IPS-18a (cell line): ENCODE measurements around the gene KANSL1L.

Experiments used
- H3K27ac ChIP-seq: one replicate; pipeline ENCODE4 v1.5.1; 2013; ENCODE audit warnings: low read length
- H3K27me3 ChIP-seq: one replicate; pipeline ENCODE4 v1.6.1; 2013; ENCODE audit warnings: mild to moderate bottlenecking, low read length; ENCODE audit not compliant: control insufficient read depth, insufficient read depth
- H3K36me3 ChIP-seq: one replicate; pipeline ENCODE4 v1.6.1; 2013; ENCODE audit warnings: low read depth, low read length; ENCODE audit not compliant: control insufficient read depth
- H3K4me1 ChIP-seq: one replicate; pipeline ENCODE4 v1.6.1; 2013; ENCODE audit warnings: low read depth, low read length; ENCODE audit not compliant: control insufficient read depth
- H3K4me3 ChIP-seq: one replicate; pipeline ENCODE4 v1.5.1; 2013; ENCODE audit warnings: low read length
- H3K9ac ChIP-seq: one replicate; pipeline ENCODE4 v1.6.1; 2013; ENCODE audit warnings: mild to moderate bottlenecking, low read length, moderate library complexity
- H3K9me3 ChIP-seq: one replicate; pipeline ENCODE4 v1.6.1; 2013; ENCODE audit warnings: low read depth, low read length; ENCODE audit not compliant: control insufficient read depth

The KANSL1L gene

GRCh38 chr2:210171309-210172218 is at the start of gene KANSL1L:
Gene KANSL1L (minus strand): TSS chr2:210171409. CDS start chr2:210154582, 16,827 bp downstream.
- H3K4me1 ChIP-seq: peaks cover 20% of the 10 kb centered on the region
- H3K27ac ChIP-seq: peak within 1 kb of the TSS; percentile 72
- no peaks in the 10 kb centered on the region for H3K36me3 ChIP-seq
- H3K4me3 ChIP-seq: peak within 1 kb of the TSS; percentile 95
- no peaks in the 10 kb centered on the region for H3K9me3 ChIP-seq
- peak within 1 kb of the TSS; percentile 87 for H3K9ac ChIP-seq
- no peaks in the 10 kb centered on the region for H3K27me3 ChIP-seq

GRCh38 chr2:210215120-210215519 is 43.9 kb upstream of the KANSL1L start:
- Histone ChIP-seq H3K9me3 (no peaks in the 10 kb centered on the region), H3K27ac (no peak overlapping the region), H3K27me3 (no peaks in the 10 kb centered on the region), H3K4me1 (peaks cover 4% of the 10 kb centered on the region), H3K4me3 (no peak overlapping the region), H3K36me3 (no peaks in the 10 kb centered on the region), H3K9ac (no peak overlapping the region)

GRCh38 chr2:210210185-210210584 is 39.0 kb upstream of the KANSL1L start:
- no peaks in the 10 kb centered on the region for H3K36me3 ChIP-seq
- H3K27ac ChIP-seq: no peak overlapping the region
- H3K27me3 ChIP-seq: no peaks in the 10 kb centered on the region
- peaks cover 3% of the 10 kb centered on the region for H3K4me1 ChIP-seq
- H3K4me3 ChIP-seq: no peak overlapping the region
- no peaks in the 10 kb centered on the region for H3K9me3 ChIP-seq
- no peak overlapping the region for H3K9ac ChIP-seq

GRCh38 chr2:210207929-210208328 is 36.7 kb upstream of the KANSL1L start:
- Histone ChIP-seq H3K4me1 (no peaks in the 10 kb centered on the region), H3K27me3 (no peaks in the 10 kb centered on the region), H3K9ac (no peak overlapping the region), H3K4me3 (no peak overlapping the region), H3K27ac (no peak overlapping the region), H3K9me3 (no peaks in the 10 kb centered on the region), H3K36me3 (no peaks in the 10 kb centered on the region)

- Histone ChIP-seq H3K27me3 (no peaks in the 10 kb centered on the region), H3K27ac (no peak overlapping the region), H3K9ac (no peak overlapping the region), H3K4me1 (no peaks in the 10 kb centered on the region), H3K9me3 (no peaks in the 10 kb centered on the region), H3K36me3 (no peaks in the 10 kb centered on the region), H3K4me3 (no peak overlapping the region)
These were observed 32.3 kb upstream of the KANSL1L start for GRCh38 chr2:210203558-210203957.

- Histone ChIP-seq H3K27ac (no peak overlapping the region), H3K36me3 (no peaks in the 10 kb centered on the region), H3K9me3 (no peaks in the 10 kb centered on the region), H3K9ac (no peak overlapping the region), H3K4me1 (no peaks in the 10 kb centered on the region), H3K27me3 (no peaks in the 10 kb centered on the region), H3K4me3 (no peak overlapping the region)
These were observed 31.9 kb upstream of the KANSL1L start for GRCh38 chr2:210203147-210203546.

GRCh38 chr2:210199854-210200253 is 28.6 kb upstream of the KANSL1L start:
- Histone ChIP-seq H3K4me1 (no peaks in the 10 kb centered on the region), H3K36me3 (no peaks in the 10 kb centered on the region), H3K4me3 (no peak overlapping the region)

GRCh38 chr2:210199186-210199765 is 28.1 kb upstream of the KANSL1L start:
- no peaks in the 10 kb centered on the region for H3K27me3 ChIP-seq

More at GRCh38 chr2:210199854-210200253, 28.6 kb upstream of the KANSL1L start:
- H3K9ac ChIP-seq: no peak overlapping the region
- no peaks in the 10 kb centered on the region for H3K27me3 ChIP-seq
- H3K27ac ChIP-seq: no peak overlapping the region
- no peaks in the 10 kb centered on the region for H3K9me3 ChIP-seq

GRCh38 chr2:210198326-210198725 is 27.1 kb upstream of the KANSL1L start:
- H3K4me1 ChIP-seq: no peaks in the 10 kb centered on the region
- no peak overlapping the region for H3K9ac ChIP-seq
- H3K9me3 ChIP-seq: no peaks in the 10 kb centered on the region
- no peak overlapping the region for H3K4me3 ChIP-seq
- H3K27ac ChIP-seq: no peak overlapping the region
- no peaks in the 10 kb centered on the region for H3K36me3 ChIP-seq
- H3K27me3 ChIP-seq: no peaks in the 10 kb centered on the region

More at GRCh38 chr2:210199186-210199765, 28.1 kb upstream of the KANSL1L start:
- H3K9me3 ChIP-seq: no peaks in the 10 kb centered on the region
- H3K27ac ChIP-seq: no peak overlapping the region
- H3K4me3 ChIP-seq: no peak overlapping the region
- H3K9ac ChIP-seq: no peak overlapping the region
- H3K36me3 ChIP-seq: no peaks in the 10 kb centered on the region
- H3K4me1 ChIP-seq: no peaks in the 10 kb centered on the region

- no peak overlapping the region for H3K9ac ChIP-seq
- no peaks in the 10 kb centered on the region for H3K27me3 ChIP-seq
- H3K4me1 ChIP-seq: no peaks in the 10 kb centered on the region
These were observed 26.5 kb upstream of the KANSL1L start for GRCh38 chr2:210197720-210198119.

GRCh38 chr2:210195101-210195852 is 24.1 kb upstream of the KANSL1L start:
- Histone ChIP-seq H3K36me3 (no peaks in the 10 kb centered on the region), H3K9ac (no peak overlapping the region), H3K27me3 (no peaks in the 10 kb centered on the region), H3K4me1 (no peaks in the 10 kb centered on the region), H3K4me3 (no peak overlapping the region), H3K27ac (no peak overlapping the region), H3K9me3 (no peaks in the 10 kb centered on the region)

More at GRCh38 chr2:210197720-210198119, 26.5 kb upstream of the KANSL1L start:
- Histone ChIP-seq H3K36me3 (no peaks in the 10 kb centered on the region), H3K9me3 (no peaks in the 10 kb centered on the region), H3K27ac (no peak overlapping the region), H3K4me3 (no peak overlapping the region)
